ENCODE data around the gene SGCD.
"Not testable (repeated sequence)": the region's sequence is repeated elsewhere in the genome, so short reads cannot be mapped to it uniquely, and the experiment has no call there.

The SGCD gene

GRCh38 chr5:156589104-156589945 lies 262.4 kb downstream of the SGCD start:
- no peak for DNase-seq

DNA sequence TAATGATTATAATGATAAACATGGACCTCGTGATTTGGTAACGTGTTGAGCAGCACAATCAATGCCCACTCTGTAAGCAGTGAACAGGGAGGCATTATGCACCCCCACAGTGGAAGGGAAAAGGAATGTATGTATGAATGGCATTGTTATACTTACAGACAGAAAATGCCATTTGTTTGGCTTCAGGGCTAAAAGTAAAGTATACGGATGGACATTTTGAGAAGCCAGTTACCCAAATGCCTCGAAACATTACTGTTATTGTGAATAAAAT lies 262.9 kb downstream of the SGCD start:
- DNase-seq: no peak

- no peak for DNase-seq
Observed at GRCh38 chr5:156590978-156591377, 264.0 kb downstream of the SGCD start.

GRCh38 chr5:156591631-156592030 lies 264.7 kb downstream of the SGCD start:
- no peak for DNase-seq

DNA sequence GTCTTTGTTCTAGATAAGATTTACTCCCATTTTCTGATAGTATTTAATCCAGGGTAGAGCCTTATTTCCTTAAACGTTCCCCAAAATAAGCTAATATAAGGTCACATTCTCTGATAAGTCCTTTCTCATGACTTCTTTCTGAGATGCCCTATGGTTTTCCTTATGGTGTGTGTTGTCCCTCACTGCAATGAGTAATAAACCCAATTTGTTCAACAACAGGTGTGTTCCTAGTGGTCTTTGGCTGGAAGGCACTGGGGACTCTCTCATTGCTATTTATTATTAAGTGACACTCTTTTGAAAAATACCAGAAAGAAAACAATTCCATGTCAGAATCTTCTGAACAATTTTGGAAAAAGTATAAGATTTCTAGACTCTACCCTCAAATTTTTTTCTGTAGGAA lies 266.6 kb downstream of the SGCD start:
- no peak for DNase-seq

DNA sequence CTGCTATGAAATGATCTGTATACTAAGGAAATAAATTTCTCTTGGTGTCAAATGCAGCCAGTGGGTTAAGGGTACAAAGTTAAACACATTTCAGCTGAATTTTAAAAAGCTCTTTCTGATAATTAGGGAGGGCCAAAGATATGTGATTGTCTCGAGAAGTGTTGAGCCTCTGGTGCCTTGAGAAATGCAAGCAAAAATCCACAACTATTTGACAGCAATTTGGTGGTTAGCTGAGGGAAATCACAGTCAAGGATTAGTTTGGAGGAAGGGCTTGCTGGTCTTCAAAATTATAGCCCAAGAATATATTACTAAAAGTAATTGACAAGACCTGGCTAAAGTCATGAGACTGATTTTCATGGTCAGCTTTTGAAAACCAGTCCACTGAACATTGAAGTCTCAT lies 267.4 kb downstream of the SGCD start:
- no peak for DNase-seq

- no peak for DNase-seq
Observed at GRCh38 chr5:156595132-156595787, 268.3 kb downstream of the SGCD start.

GRCh38 chr5:156597276-156597675 lies 270.3 kb downstream of the SGCD start:
- DNase-seq: no peak

- no peak for DNase-seq
Observed at GRCh38 chr5:156598964-156599363, 272.0 kb downstream of the SGCD start.

DNA sequence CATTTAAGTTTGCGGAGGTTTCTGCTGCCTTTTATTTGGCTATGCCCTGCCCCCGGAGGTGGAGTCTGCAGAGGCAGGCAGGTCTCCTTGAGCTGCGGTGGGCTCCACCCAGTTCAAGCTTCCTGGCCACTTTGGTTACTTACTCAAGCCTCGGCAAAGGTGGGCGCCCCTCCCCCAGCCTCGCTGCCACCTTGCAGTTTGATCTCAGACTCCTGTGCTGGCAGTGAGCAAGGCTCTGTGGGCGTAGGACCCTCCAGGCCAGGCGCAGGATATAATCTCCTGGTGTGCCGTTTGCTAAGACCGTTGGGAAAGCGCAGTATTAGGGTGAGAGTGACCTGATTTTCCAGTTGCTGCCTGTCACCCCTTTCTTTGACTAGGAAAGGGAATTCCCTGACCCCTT lies 283.6 kb downstream of the SGCD start:
- DNase-seq: not testable (repeated sequence)

DNA sequence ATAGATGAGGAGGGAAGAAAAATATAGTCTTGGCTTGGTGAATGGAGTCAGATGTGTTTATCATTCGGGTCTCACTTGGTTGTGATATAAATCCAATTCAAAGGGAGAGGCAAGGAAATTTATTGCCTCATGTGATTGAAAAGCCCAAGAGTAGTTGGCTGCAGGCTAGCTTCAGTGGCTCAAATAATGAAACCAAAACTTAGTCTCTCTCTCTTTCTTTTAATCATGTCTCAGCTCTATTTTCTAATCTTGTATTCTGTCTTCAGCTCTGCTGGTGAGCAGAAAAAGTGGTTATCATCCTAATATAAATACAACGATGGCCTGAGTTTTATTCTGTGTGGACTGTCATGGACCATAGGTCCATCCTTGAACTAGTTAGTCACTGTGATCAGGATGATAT lies 288.9 kb downstream of the SGCD start:
- DNase-seq: no peak

DNA sequence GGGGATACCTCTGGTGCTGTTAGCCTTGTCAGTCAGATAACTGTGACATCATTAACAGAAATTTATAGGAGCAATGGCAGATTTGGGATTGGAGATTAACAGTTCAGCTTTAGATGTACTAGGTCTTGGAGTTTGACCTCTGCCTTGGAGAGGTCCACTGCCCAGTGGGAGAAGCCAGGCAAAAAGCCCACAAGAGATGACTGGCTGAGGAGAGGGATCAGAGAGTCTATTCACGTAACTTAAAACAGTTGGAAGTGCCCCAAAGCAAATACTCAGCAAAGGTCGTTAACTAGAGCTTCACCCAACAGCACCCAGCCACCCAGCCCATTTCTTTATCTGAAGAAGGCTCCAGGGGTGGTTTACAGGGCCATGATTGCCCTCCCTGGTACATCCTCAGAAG lies 290.5 kb downstream of the SGCD start:
- DNase-seq: no peak

GRCh38 chr5:156618601-156619000 lies 291.6 kb downstream of the SGCD start:
- DNase-seq: no peak

DNA sequence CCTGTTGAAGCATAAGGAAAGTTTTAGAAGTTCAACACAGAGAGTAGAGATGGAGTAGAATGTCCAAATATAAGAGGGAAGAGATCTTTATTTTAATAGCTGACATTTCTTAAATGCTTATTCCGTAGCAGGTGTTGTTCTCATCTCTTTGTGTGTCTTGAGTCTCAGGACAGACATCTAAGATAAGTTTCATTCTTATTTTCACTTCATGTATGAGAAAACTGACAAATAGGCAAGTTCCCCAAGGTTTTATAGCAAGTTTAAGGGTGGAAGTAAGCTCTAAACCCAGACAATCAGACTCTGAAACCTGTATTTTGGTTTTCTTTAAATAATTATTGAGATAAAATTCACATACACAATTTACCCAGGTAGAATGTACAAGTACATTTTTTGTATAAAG lies 294.8 kb downstream of the SGCD start:
- no peak for DNase-seq

DNA sequence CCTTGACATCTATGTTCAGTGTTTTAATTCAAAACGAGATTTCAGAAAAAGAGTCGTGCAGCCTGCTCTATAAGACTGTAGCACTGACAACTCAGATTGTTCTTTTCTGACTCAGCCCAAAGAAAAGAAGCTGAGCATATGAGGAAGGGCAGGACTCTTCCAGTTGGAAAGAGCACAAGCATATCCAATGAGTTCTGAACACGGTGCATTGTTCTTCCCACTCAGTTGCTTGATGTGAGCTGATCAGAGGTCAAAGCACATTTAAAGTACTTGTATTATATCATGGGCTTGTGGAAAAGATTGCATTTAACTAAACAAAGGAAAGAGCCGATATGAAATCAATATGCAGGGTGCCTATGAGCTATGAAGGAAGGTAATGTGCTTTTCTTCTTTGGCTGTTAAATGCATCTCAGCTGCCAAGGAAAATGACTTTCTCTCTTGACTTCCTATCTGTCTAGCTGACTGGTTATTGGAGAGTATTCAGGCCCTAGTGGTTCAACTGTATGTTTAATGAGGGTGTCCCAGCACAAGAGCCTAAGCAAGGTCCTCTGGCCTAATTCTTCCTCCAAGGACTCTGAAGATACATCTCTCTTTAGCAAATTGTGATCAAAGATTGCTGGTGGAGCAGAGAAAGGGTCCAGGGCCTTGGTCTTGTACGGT lies 296.5 kb downstream of the SGCD start:
- DNase-seq: no peak

GRCh38 chr5:156624686-156625085 lies 297.7 kb downstream of the SGCD start:
- no peak for DNase-seq

DNA sequence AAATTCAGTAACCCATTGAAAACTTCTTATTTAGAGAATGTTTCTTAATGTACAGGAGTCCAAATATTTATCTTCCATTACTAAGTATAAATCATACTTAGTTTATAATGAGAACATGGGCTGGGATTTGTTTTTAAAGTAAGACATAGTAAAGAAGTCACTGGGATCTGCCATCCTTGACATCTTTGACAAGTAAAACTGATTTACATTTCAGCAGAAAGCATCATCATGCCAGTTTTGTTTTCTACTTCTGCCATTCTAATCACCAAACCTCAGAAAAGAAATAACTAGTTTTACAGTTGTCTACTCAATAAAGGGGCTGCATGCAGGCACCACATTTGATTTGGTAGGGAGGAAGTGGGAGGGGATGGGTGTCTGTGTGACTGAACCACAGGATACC lies 301.5 kb downstream of the SGCD start:
- no peak for DNase-seq

GRCh38 chr5:156631005-156631404 lies 304.0 kb downstream of the SGCD start:
- no peak for DNase-seq

GRCh38 chr5:156634301-156634700 lies 307.3 kb downstream of the SGCD start:
- no peak for DNase-seq

- no peak for DNase-seq
Observed at GRCh38 chr5:156640691-156641241, 313.8 kb downstream of the SGCD start.

DNA sequence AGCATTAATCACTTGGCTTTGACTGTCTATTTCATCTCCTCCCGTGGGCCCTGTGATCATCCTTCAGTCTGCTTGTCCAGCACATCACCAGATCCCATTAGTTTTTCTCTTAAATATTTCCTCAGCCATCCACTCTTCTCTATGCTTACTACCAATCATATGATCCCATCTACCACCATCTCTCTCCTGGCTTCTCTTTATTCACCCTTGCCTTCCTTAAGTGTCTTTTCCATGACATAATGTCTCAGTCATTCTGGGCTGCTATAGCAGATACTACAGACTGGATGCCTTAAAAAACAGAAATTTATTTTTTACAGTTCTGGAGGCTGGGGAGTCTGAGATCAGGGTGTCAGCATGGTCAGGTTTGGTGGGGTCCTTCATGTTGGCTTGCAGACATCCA lies 314.7 kb downstream of the SGCD start:
- no peak for DNase-seq

DNA sequence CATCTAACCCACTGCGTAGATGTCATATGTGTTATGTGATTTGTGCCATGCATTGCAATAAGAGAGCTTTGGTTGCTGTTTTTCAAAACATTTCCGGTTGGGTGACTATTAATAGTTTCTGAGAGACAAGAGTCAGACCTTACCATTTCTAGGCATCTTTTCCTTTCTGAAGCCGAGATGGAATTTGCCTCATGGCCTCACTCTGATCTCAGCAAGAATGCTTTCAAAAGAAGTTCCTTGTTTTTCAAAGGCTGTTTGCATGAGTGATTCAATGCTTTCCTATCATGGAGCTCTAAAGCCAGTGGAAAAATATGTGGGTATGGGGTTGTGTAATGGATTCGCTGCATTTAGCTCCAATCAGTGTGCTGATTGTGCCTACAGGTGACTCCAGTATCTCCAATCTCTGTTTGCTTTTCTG lies 320.1 kb downstream of the SGCD start:
- no peak for DNase-seq

DNA sequence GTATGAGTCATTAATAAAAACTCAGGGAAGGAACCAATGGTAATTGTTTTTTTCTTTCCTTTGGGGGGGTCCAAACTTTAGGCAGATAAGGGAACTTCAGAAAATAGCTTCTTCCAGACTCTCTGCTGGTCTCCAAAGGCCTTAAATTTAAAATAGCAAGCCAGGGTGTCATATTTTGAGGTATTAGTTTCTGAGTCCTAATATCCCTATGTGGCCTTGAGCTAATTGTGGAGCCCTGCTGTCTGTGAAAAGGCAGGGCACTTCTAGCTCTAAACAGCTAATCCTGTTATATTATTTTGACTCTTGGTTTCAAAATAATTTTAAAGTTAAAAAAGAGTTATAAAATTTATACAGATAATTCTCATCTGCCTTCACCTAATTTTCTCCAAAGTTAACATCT lies 327.5 kb downstream of the SGCD start:
- DNase-seq: no peak

DNA sequence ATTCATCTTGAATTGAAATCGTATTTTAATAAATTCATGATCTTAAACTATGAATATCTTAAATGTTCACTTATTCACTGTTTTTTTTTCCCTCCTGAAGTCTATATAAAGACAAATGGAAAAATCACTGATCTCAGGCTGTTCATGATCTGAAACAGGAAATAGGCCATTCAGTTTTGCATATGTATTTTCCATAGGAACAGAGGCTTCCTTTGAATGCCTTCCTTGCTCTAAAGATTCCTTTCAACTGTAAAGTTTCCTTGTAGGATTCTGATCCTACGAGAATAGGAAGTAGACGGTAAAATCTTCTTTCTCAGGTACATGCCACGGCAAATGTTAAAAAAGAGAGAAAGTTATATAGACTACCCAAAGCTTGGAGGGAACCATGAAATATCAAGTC lies 328.8 kb downstream of the SGCD start:
- DNase-seq: no peak
